GM23338 (cell line): ENCODE measurements around the gene CHMP1B.

ENCODE experiments used
- CREB1 ChIP-seq: fragments of 250-450 bp; sonication (Bioruptor Pico); IDR thresholded peaks from 2 replicates; pipeline ENCODE4 v1.5.0; 2020; ENCODE audit warnings: low read depth, mild to moderate bottlenecking, moderate library complexity
- JUNB ChIP-seq: IDR thresholded peaks from one replicate; pipeline ENCODE4 v1.6.1; 2016; ENCODE audit warnings: antibody characterized with exemption; ENCODE audit not compliant: unreplicated experiment
- POLR2AphosphoS5 ChIP-seq: IDR thresholded peaks from 2 replicates; pipeline ENCODE4 v1.6.1; 2016; ENCODE audit warnings: antibody characterized with exemption, low read depth
- REST ChIP-seq: IDR thresholded peaks from one replicate; pipeline ENCODE4 v1.6.1; 2018; ENCODE audit warnings: antibody characterized with exemption; ENCODE audit not compliant: unreplicated experiment

GRCh38 chr18:11802586-11802985 is 48.6 kb upstream of the CHMP1B start:
- no peak for TF ChIP-seq CREB1
- TF ChIP-seq POLR2AphosphoS5: no peak
- TF ChIP-seq REST: no peak
- no peak for TF ChIP-seq JUNB
